Measurements from ENCODE around the gene OR4D9.

- TF ChIP-seq EP300 (IDR thresholded peaks at IDR 0.05): no peak
- TF ChIP-seq POLR2AphosphoS5 (IDR thresholded peaks at IDR 0.05): no peak
- TF ChIP-seq, protein P1, sequence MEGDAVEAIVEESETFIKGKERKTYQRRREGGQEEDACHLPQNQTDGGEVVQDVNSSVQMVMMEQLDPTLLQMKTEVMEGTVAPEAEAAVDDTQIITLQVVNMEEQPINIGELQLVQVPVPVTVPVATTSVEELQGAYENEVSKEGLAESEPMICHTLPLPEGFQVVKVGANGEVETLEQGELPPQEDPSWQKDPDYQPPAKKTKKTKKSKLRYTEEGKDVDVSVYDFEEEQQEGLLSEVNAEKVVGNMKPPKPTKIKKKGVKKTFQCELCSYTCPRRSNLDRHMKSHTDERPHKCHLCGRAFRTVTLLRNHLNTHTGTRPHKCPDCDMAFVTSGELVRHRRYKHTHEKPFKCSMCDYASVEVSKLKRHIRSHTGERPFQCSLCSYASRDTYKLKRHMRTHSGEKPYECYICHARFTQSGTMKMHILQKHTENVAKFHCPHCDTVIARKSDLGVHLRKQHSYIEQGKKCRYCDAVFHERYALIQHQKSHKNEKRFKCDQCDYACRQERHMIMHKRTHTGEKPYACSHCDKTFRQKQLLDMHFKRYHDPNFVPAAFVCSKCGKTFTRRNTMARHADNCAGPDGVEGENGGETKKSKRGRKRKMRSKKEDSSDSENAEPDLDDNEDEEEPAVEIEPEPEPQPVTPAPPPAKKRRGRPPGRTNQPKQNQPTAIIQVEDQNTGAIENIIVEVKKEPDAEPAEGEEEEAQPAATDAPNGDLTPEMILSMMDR (IDR thresholded peaks at IDR 0.05): no peak
- no peak for TF ChIP-seq POLR2A (IDR thresholded peaks at IDR 0.05)
Measured at GRCh38 chr11:59556115-59556916, 45.0 kb downstream of the OR4D9 start.
